ENCODE data around the gene RRP8.

Gene RRP8

GRCh38 chr11:6629892-6630631, 26.6 kb upstream of the RRP8 start:
- H3K4me2 ChIP-seq, result no peak overlapping the region
- no peak overlapping the region for H3K4me3 ChIP-seq
- H3K9me3 ChIP-seq (replicated peaks in 1 of 11), result no peaks in the 10 kb centered on the region
- TF ChIP-seq Cebpa-rat (IDR thresholded peaks at IDR 0.05), result no peak
- H3K27me3 ChIP-seq, result no peaks in the 10 kb centered on the region
- H3K36me3 ChIP-seq, result peaks cover 11 to 91% (median 82%) of the 10 kb centered on the region in 11 experiments
- H3K4me1 ChIP-seq, result peaks cover 2 to 23% (median 12%) of the 10 kb centered on the region in 10 experiments; a peak in 19 of 20 replicates
- H3K27ac ChIP-seq, result no peak overlapping the region
- no peak overlapping the region for H3K9ac ChIP-seq
- H4K20me1 ChIP-seq, result no peaks in the 10 kb centered on the region; a peak in 1 of 22 replicates

- TF ChIP-seq Cebpa-rat (IDR thresholded peaks at IDR 0.05), result no peak
- Histone ChIP-seq H3K36me3 (peaks cover 13 to 97% (median 87%) of the 10 kb centered on the region in 11 experiments), H3K27ac (no peak overlapping the region), H3K4me3 (no peak overlapping the region), H3K4me2 (no peak overlapping the region), H3K27me3 (no peaks in the 10 kb centered on the region), H3K4me1 (peaks cover 0 to 18% (median 7%) of the 10 kb centered on the region in 10 experiments; a peak in 13 of 20 replicates), H3K9ac (no peak overlapping the region), H3K9me3 (replicated peaks in 1 of 11) (no peaks in the 10 kb centered on the region), H4K20me1 (no peaks in the 10 kb centered on the region; a peak in 1 of 22 replicates)
These were observed 26.1 kb upstream of the RRP8 start for GRCh38 chr11:6629573-6629891.

- H3K4me2 ChIP-seq, result no peak overlapping the region
- H3K9me3 ChIP-seq (replicated peaks in 1 of 11), result no peaks in the 10 kb centered on the region
- H3K27ac ChIP-seq, result no peak overlapping the region
- H3K36me3 ChIP-seq, result peaks cover 13 to 99% (median 90%) of the 10 kb centered on the region in 11 experiments
- H3K4me1 ChIP-seq, result peaks cover 0 to 8% (median 0%) of the 10 kb centered on the region in 10 experiments; a peak in 3 of 20 replicates
- no peaks in the 10 kb centered on the region for H3K27me3 ChIP-seq
- H3K4me3 ChIP-seq, result no peak overlapping the region
- no peak for TF ChIP-seq Cebpa-rat (IDR thresholded peaks at IDR 0.05)
- H4K20me1 ChIP-seq, result no peaks in the 10 kb centered on the region; a peak in 1 of 22 replicates
- no peak overlapping the region for H3K9ac ChIP-seq
These were observed 25.1 kb upstream of the RRP8 start for GRCh38 chr11:6628526-6628925.

- Histone ChIP-seq H3K27ac (no peak overlapping the region), H3K4me2 (no peak overlapping the region), H3K4me1 (peaks cover 0 to 8% (median under 1%) of the 10 kb centered on the region in 10 experiments; a peak in 5 of 20 replicates), H3K9ac (no peak overlapping the region), H3K9me3 (replicated peaks in 1 of 11) (no peaks in the 10 kb centered on the region), H4K20me1 (no peaks in the 10 kb centered on the region; a peak in 1 of 22 replicates), H3K4me3 (no peak overlapping the region), H3K27me3 (no peaks in the 10 kb centered on the region), H3K36me3 (peaks cover 13 to 99% (median 83%) of the 10 kb centered on the region in 11 experiments)
- no peak for TF ChIP-seq Cebpa-rat (IDR thresholded peaks at IDR 0.05)
These were observed 24.4 kb upstream of the RRP8 start for GRCh38 chr11:6627762-6628241.

GRCh38 chr11:6626971-6627761, 23.8 kb upstream of the RRP8 start:
- H3K9ac ChIP-seq, result no peak overlapping the region

GRCh38 chr11:6625832-6626420, 22.5 kb upstream of the RRP8 start:
- peaks cover 13 to 80% (median 64%) of the 10 kb centered on the region in 11 experiments for H3K36me3 ChIP-seq
- TF ChIP-seq Cebpa-rat (IDR thresholded peaks at IDR 0.05), result no peak
- no peaks in the 10 kb centered on the region for H3K9me3 ChIP-seq (replicated peaks in 1 of 11)
- no peak overlapping the region for H3K27ac ChIP-seq
- no peak overlapping the region for H3K9ac ChIP-seq
- H3K4me3 ChIP-seq, result no peak overlapping the region
- no peak overlapping the region for H3K4me2 ChIP-seq
- H3K4me1 ChIP-seq, result peaks cover 0 to 22% (median 10%) of the 10 kb centered on the region in 10 experiments; a peak in 17 of 20 replicates
- H3K27me3 ChIP-seq, result no peaks in the 10 kb centered on the region
- H4K20me1 ChIP-seq, result no peaks in the 10 kb centered on the region; a peak in 1 of 22 replicates

More at GRCh38 chr11:6626971-6627761, 23.8 kb upstream of the RRP8 start:
- H4K20me1 ChIP-seq, result no peaks in the 10 kb centered on the region; a peak in 1 of 22 replicates
- H3K4me2 ChIP-seq, result no peak overlapping the region
- TF ChIP-seq Cebpa-rat (IDR thresholded peaks at IDR 0.05), result no peak
- H3K27me3 ChIP-seq, result no peaks in the 10 kb centered on the region
- peaks cover 13 to 93% (median 77%) of the 10 kb centered on the region in 11 experiments for H3K36me3 ChIP-seq
- no peak overlapping the region for H3K27ac ChIP-seq
- H3K4me3 ChIP-seq, result no peak overlapping the region
- H3K4me1 ChIP-seq, result peaks cover 0 to 14% (median 7%) of the 10 kb centered on the region in 10 experiments; a peak in 9 of 20 replicates
- H3K9me3 ChIP-seq (replicated peaks in 1 of 11), result no peaks in the 10 kb centered on the region

GRCh38 chr11:6625156-6625831, 21.9 kb upstream of the RRP8 start:
- no peaks in the 10 kb centered on the region for H3K9me3 ChIP-seq (replicated peaks in 1 of 11)
- H3K4me3 ChIP-seq, result no peak overlapping the region
- no peaks in the 10 kb centered on the region; a peak in 1 of 22 replicates for H4K20me1 ChIP-seq
- peaks cover 0 to 29% (median 14%) of the 10 kb centered on the region in 10 experiments; a peak in 17 of 20 replicates for H3K4me1 ChIP-seq
- H3K4me2 ChIP-seq, result no peak overlapping the region
- TF ChIP-seq Cebpa-rat (IDR thresholded peaks at IDR 0.05), result no peak
- H3K36me3 ChIP-seq, result peaks cover 13 to 74% (median 58%) of the 10 kb centered on the region in 11 experiments
- H3K9ac ChIP-seq, result no peak overlapping the region
- H3K27me3 ChIP-seq, result no peaks in the 10 kb centered on the region
- H3K27ac ChIP-seq, result no peak overlapping the region

- Histone ChIP-seq H3K27ac (no peak overlapping the region), H3K4me1 (peaks cover 11 to 39% (median 25%) of the 10 kb centered on the region in 10 experiments)
- TF ChIP-seq Cebpa-rat (IDR thresholded peaks at IDR 0.05), result no peak
These were observed 20.3 kb upstream of the RRP8 start for GRCh38 chr11:6623391-6624363.

More at GRCh38 chr11:6623391-6624363, 20.3 kb upstream of the RRP8 start:
- H3K9me3 ChIP-seq (replicated peaks in 1 of 11), result no peaks in the 10 kb centered on the region
- no peak overlapping the region for H3K9ac ChIP-seq
- H3K4me2 ChIP-seq, result no peak overlapping the region
- H4K20me1 ChIP-seq, result no peaks in the 10 kb centered on the region; a peak in 1 of 22 replicates
- H3K4me3 ChIP-seq, result no peak overlapping the region
- H3K36me3 ChIP-seq, result peaks cover 6 to 58% (median 42%) of the 10 kb centered on the region in 11 experiments; a peak in 21 of 22 replicates
- no peaks in the 10 kb centered on the region for H3K27me3 ChIP-seq
